Activated naive CD4-positive, alpha-beta T cell treated with anti-CD3 and anti-CD28 coated beads, Interleukin-2, amount 50 U/mL, for 72 hours (primary cell): Measurements from ENCODE around the gene BMI1. TPM values are rescaled to one million over a fixed set of nuclear protein-coding genes. Genes with fewer than 3 reads are reported as not detected.

Source experiments
- ATAC-seq, 2 donors: fragments of 150-1000 bp; cut with Tn5 transposase; 2 replicates each; pipeline ENCODE4 v1.10.0; 2021; ENCODE audit warnings: mild to moderate bottlenecking in 2 of 2, moderate library complexity in 2 of 2
- DNase-seq, 2 donors: peaks; one replicate each; pipeline ENCODE4 v3.0.0; 2021 to 2022; ENCODE audit warnings: low spot score in 2 of 2
- H3K27ac Mint-ChIP-seq, 2 donors: one replicate each; pipeline ENCODE4 v1.8.0; 2022; ENCODE audit warnings: mild to moderate bottlenecking in 2 of 2, mixed read lengths in 2 of 2
- H3K36me3 Mint-ChIP-seq, 2 donors: one replicate each; pipeline ENCODE4 v1.8.0; 2022; ENCODE audit warnings: mixed read lengths in 2 of 2
- H3K9me3 Mint-ChIP-seq, 2 donors: one replicate each; pipeline ENCODE4 v1.8.0; 2022; ENCODE audit warnings: mixed read lengths in 2 of 2
- total RNA-seq, 2 donors: library from RNA; stranded (reverse); gene quantifications; one replicate each; pipeline ENCODE4 v1.2.3, GENCODE V29; 2022

Gene BMI1
- total RNA-seq, 2 donors from 2014 or later = 42.9 to 48.7 TPM

GRCh38 chr10:22316286-22317075 is 4.4 kb upstream of the BMI1 start, which contains the start of gene COMMD3:
COMMD3 (plus strand) TSS chr10:22316388; CDS start chr10:22316418, 30 bp downstream.
- ATAC-seq = peak; percentile 80 to 83
- DNase-seq = peak; percentile 77 to 86
- H3K9me3 Mint-ChIP-seq = no peaks in the 10 kb centered on the region
- peak within 1 kb of the TSS; percentile 90 to 98 for H3K27ac Mint-ChIP-seq
- peaks cover 11 to 20% of the 10 kb centered on the region in 2 donors for H3K36me3 Mint-ChIP-seq

GRCh38 chr10:22317076-22317370 is 3.9 kb upstream of the BMI1 start:
- peaks cover 11 to 22% of the 10 kb centered on the region in 2 donors for H3K36me3 Mint-ChIP-seq
- peak; percentile 15 to 37 for ATAC-seq
- no peak for DNase-seq
- peak overlapping the region; percentile 57 to 90 for H3K27ac Mint-ChIP-seq
- no peaks in the 10 kb centered on the region for H3K9me3 Mint-ChIP-seq

- no peaks in the 10 kb centered on the region for H3K9me3 Mint-ChIP-seq
Observed at GRCh38 chr10:22317771-22318565, 2.9 kb upstream of the BMI1 start.

DNA sequence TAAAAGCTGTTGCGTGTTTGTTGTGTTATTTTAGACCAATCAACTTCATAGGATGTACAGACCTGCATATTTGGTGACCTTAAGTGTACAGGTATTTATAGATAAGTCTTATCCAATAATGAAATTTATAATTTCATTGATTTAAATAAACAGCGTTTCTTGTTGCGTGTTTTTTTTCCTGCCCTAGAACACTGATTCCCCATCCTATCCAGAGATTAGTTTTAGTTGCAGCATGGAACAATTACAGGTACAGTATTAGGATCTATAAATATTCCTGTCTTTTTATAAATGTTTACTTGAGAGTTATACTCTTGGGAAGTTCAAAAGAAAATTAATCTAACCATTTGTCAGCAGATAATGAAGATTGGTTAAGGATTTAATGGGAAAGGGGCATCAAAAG is 2.1 kb upstream of the BMI1 start:
- no peak overlapping the region for H3K27ac Mint-ChIP-seq
- no peak for DNase-seq

More at GRCh38 chr10:22317771-22318565, 2.9 kb upstream of the BMI1 start:
- DNase-seq (no peak), ATAC-seq (no peak)
- H3K36me3 Mint-ChIP-seq = peaks cover 17 to 27% of the 10 kb centered on the region in 2 donors
- no peak overlapping the region for H3K27ac Mint-ChIP-seq

GRCh38 chr10:22319547-22319979 is 1.3 kb upstream of the BMI1 start:
- peak overlapping the region; percentile 87 to 89 for H3K27ac Mint-ChIP-seq
- no peak for ATAC-seq

More for the DNA sequence above, 2.1 kb upstream of the BMI1 start:
- Mint-ChIP-seq H3K36me3 (peaks cover 17 to 27% of the 10 kb centered on the region in 2 donors), H3K9me3 (no peaks in the 10 kb centered on the region)
- no peak for ATAC-seq

DNA sequence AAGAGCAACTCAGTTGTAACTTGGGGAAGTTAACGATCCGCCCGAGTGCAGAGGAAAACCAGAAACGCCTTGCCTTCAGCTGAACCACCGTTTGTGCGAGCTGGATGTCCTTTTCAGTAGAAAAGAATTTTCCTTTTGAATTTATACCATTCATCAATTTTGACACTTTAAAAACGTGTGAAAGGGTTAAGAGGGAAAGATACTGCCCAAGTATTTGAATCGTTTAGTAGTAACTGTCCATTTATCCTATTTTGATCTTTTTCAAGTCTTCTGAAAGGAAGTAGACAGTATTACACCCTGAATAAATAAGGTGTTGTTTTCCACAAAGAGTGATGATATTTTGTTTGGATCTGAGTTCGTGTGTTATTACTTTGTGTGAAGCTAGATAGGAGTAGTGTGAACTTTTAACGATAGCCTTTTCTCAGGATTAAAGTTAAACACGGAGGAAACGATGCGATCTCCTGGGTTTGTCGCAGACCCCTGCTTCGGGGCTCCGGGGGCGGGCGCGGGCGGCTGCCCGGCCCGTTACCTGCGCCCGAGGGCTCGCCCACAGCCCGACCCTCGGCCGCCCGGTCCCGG is 830 bp upstream of the BMI1 start:
- no peak for DNase-seq
- Mint-ChIP-seq H3K36me3 (peaks cover 17 to 36% of the 10 kb centered on the region in 2 donors), H3K9me3 (no peaks in the 10 kb centered on the region), H3K27ac (peak overlapping the region; percentile 87 to 89)
- ATAC-seq = no peak

More at GRCh38 chr10:22319547-22319979, 1.3 kb upstream of the BMI1 start:
- peaks cover 17 to 31% of the 10 kb centered on the region in 2 donors for H3K36me3 Mint-ChIP-seq
- DNase-seq = no peak
- H3K9me3 Mint-ChIP-seq = no peaks in the 10 kb centered on the region

DNA sequence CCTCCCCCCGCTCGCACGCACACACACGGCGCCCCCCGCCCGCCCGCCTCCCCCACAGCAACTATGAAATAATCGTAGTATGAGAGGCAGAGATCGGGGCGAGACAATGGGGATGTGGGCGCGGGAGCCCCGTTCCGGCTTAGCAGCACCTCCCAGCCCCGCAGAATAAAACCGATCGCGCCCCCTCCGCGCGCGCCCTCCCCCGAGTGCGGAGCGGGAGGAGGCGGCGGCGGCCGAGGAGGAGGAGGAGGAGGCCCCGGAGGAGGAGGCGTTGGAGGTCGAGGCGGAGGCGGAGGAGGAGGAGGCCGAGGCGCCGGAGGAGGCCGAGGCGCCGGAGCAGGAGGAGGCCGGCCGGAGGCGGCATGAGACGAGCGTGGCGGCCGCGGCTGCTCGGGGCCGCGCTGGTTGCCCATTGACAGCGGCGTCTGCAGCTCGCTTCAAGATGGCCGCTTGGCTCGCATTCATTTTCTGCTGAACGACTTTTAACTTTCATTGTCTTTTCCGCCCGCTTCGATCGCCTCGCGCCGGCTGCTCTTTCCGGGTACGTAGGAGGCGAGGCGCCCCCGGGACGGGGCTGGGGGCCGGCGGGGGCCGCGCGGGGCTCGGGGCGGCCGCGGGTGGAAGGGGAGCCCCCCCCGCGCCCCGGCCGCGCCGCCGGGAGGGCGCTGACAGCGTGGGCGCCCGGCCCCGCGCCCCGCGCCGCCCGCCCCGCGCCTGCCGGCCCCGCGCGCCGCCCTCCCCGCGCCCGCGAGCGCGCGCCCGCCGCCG is 441 bp downstream of the BMI1 start:
- DNase-seq (peak; percentile 57 to 66), ATAC-seq (peak; percentile 46 to 47)
- Mint-ChIP-seq H3K27ac (peak overlapping the region; percentile 49 to 85), H3K36me3 (peaks cover 11 to 34% of the 10 kb centered on the region in 2 donors), H3K9me3 (no peaks in the 10 kb centered on the region)

DNA sequence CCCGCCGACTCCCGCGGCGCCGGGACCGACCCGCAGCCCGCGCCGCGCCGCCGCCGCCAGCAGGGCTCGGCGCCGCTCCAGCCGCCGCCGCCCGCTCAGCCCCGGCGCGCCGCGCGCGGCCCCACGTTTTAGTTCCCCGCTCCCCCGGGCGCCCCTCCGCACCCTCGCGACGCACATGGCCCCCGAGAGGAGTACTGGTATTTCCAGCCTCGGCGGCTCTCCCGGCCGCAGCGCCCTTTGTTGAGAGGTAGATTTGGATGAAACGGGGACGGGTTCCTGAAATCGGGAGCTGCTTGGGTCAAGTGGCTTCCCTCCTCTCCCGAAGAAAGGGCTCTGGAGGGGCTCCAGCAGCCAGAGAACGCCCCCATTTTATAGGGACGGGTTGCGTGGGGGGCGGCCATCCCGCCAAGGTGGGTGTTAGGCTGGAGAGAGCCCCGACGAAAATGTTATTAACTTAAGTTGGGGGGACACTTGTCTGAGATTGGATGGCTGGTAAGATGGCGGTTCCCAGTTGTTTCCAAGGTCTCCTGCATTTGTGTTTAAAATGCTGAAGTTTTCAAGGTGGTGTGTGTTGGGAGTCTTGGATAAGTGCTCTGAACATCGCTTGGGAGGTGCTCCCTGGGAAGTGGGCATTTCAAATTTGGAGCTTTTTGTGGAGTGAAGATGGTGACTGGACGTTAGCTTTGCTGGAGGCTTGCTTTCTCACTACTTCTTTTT is 1.2 kb downstream of the BMI1 start:
- peaks cover 11 to 32% of the 10 kb centered on the region in 2 donors for H3K36me3 Mint-ChIP-seq
- DNase-seq = no peak
- ATAC-seq = no peak

DNA sequence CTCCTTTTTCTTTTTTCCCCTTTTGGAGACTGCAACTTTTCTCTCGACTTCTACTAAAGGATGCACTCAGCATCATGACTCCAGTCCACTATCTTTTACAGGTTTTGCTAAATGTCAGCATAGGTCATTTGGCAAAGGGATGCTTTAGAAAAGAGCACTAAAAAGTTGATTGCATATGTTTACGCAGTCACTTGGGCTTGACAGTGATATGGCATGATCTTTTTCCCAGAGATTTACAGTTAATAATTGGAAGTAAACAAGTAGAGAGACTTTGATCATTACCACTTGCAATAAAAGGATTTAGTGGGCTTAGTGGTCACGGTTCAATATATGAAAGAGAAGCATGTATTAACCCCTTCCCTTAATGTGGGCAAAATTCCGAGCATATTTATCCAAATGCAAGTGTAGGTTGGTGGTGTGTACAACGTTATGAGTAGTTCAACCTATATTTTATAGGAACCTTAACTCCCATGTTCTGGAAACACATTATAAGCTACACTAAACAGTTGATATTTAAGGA is 1.8 kb downstream of the BMI1 start:
- Mint-ChIP-seq H3K36me3 (peaks cover 11 to 32% of the 10 kb centered on the region in 2 donors), H3K27ac (peak overlapping the region in 1 of 2 donors; percentile 81), H3K9me3 (no peaks in the 10 kb centered on the region)
- DNase-seq = no peak
- ATAC-seq = no peak

More for the DNA sequence above, 1.2 kb downstream of the BMI1 start:
- no peaks in the 10 kb centered on the region for H3K9me3 Mint-ChIP-seq
- peak overlapping the region; percentile 81 to 88 for H3K27ac Mint-ChIP-seq

- no peak overlapping the region for H3K27ac Mint-ChIP-seq
- ATAC-seq = no peak
Observed at GRCh38 chr10:22323538-22324305, 2.8 kb downstream of the BMI1 start.

GRCh38 chr10:22324413-22324812 is 3.5 kb downstream of the BMI1 start:
- Mint-ChIP-seq H3K27ac (peak overlapping the region in 1 of 2 donors; percentile 24), H3K36me3 (peaks cover 16 to 34% of the 10 kb centered on the region in 2 donors)

More at GRCh38 chr10:22323538-22324305, 2.8 kb downstream of the BMI1 start:
- H3K36me3 Mint-ChIP-seq = peaks cover 11 to 32% of the 10 kb centered on the region in 2 donors
- no peaks in the 10 kb centered on the region for H3K9me3 Mint-ChIP-seq
- no peak for DNase-seq

DNA sequence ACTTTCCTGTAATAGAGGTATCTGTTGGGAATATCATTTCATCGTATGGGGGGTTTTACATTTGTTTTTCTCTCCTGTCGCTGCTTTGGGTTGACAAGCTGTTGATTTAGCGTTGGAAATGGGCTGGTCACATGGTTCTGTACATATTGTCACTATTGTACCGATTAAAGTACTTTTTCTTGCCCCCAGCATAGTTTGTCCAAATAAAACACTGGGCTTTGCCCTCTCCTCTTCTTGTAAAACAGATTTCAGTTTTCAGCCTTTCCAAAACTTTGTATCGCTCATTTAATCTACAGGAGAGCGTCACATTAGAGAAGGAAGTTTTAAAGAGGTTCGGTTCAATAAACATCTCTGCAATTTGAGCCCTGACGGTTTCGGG is 4.0 kb downstream of the BMI1 start:
- ATAC-seq (no peak), DNase-seq (no peak)
- Mint-ChIP-seq H3K36me3 (peaks cover 16 to 36% of the 10 kb centered on the region in 2 donors), H3K9me3 (no peaks in the 10 kb centered on the region), H3K27ac (peak overlapping the region; percentile 24 to 55)

More at GRCh38 chr10:22324413-22324812, 3.5 kb downstream of the BMI1 start:
- ATAC-seq (no peak), DNase-seq (no peak)
- no peaks in the 10 kb centered on the region for H3K9me3 Mint-ChIP-seq

DNA sequence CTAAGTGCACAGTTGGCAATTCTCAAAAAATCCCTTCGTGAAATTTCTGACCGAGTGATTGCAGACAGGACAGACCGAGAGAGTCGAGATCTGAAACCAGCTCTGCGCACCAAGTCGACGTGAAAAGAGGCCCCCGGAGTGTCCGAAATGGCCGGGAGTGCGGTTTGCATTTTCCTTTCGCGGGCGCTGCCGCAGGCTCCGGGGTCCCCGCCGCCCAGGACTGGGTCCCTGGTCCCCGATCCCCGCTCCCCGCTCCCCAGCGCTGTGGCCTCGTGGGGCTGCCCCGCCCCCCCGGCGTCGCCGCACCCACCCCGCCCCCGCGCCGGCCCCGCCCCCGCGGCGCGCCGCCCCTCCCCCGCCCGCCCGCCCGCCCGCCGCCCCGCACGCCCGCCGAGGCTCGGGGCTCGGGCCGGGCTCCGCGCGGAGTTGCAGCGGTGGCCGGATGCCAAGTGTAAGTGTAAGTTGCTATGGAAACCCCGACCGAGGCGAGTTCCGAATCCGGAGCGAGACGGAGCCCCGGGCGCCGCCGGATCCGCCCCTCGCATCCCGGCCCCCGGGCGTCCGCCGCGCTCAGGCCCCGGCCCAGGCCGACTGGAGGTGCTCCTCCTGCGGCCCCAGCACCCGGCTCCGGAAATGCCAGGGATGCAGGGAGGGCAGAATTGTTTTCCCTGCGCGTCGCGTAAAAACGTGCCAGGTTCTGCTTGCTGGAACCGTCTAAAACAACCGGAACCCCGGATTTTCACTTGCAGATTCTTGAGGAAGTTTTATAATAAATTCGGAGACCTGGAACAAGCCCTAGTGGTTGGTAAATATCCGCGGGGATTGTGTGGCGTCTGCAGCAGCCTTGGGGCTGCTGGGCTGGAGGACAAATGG is 4.6 kb downstream of the BMI1 start:
- Mint-ChIP-seq H3K9me3 (no peaks in the 10 kb centered on the region), H3K36me3 (peaks cover 11 to 31% of the 10 kb centered on the region in 2 donors), H3K27ac (peak overlapping the region; percentile 24 to 55)
- ATAC-seq (peak; percentile 38 to 65), DNase-seq (peak; percentile 63 to 65)

DNA sequence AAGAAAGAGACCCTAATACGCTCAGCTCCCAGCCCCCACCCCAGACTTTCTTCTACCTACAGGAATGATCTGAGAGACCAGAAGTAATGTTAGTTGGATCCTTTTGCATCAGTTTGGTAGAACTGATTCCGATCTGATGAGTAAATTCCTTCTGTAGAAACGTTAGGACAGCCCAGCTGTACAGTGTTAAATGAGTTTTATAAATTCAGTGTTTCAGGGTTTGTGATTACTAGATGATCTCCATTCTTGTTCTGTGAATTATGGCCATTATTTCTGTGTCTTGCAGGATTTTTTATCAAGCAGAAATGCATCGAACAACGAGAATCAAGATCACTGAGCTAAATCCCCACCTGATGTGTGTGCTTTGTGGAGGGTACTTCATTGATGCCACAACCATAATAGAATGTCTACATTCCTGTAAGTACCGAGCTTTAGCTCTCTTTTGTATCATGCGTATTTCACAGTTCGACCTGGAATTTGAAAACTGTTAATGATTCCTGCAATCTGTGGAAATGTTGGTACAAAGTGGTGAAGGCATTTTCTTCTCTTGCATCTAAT is 5.3 kb downstream of the BMI1 start:
- peaks cover 11 to 31% of the 10 kb centered on the region in 2 donors for H3K36me3 Mint-ChIP-seq
- DNase-seq (no peak), ATAC-seq (no peak)
- H3K27ac Mint-ChIP-seq = no peak overlapping the region
- no peaks in the 10 kb centered on the region for H3K9me3 Mint-ChIP-seq
